B cell (primary cell): Measurements from ENCODE around the gene FGFR2. TPM values are rescaled to one million over a fixed set of nuclear protein-coding genes. Genes with fewer than 3 reads are reported as not detected.

Experiments
- ATAC-seq: fragments of 200-7000 bp; cut with Tn5 transposase; one replicate; pipeline ENCODE4 v1.10.0; 2021; ENCODE audit warnings: low read depth, mild to moderate bottlenecking, moderate number of reproducible peaks, moderate library complexity
- CTCF ChIA-PET: fragments of 350-600 bp; sonication (Branson Sonifier 250); formaldehyde crosslinking; loops from one replicate; lab custom pipeline; 2021; ENCODE audit warnings: antibody characterized with exemption, inconsistent platforms; lab: Charles Lee
- POLR2A ChIA-PET: fragments of 350-600 bp; sonication (Branson Sonifier 250); formaldehyde crosslinking; loops from one replicate; lab custom pipeline; 2021; ENCODE audit warnings: antibody characterized with exemption; lab: Charles Lee
- DNase-seq: peaks from one replicate; pipeline ENCODE4 v3.0.0; 2013
- H2AFZ ChIP-seq: 2 replicates; pipeline ENCODE4 v1.6.1; 2012; ENCODE audit warnings: mild to moderate bottlenecking, low read depth, low read length; ENCODE audit not compliant: insufficient read depth, poor library complexity, severe bottlenecking
- H3K27ac ChIP-seq, 2 donors: 1 replicate in 1 of 2; 2 replicates in 1 of 2; pipeline ENCODE4 v1.5.1; 2012 to 2013; ENCODE audit warnings: low read length in 2 of 2, mild to moderate bottlenecking in 2 of 2, moderate library complexity in 1 of 2
- H3K27me3 ChIP-seq, 4 experiments: fragments of 200-600 bp in 1 of 4; sonication (generic) in 1 of 4; replicated peaks in 1 of 4; 1 replicate in 2 of 4; 2 replicates in 2 of 4; pipeline versions ENCODE4 v1.6.1 to v1.7.0; 2013 to 2016; ENCODE audit warnings: low read length in 3 of 4, mild to moderate bottlenecking in 2 of 4, mixed read lengths in 1 of 4, moderate library complexity in 1 of 4; ENCODE audit not compliant: insufficient read depth in 4 of 4, control insufficient read depth in 3 of 4; ENCODE audit errors: control extremely low read depth in 1 of 4
- H3K36me3 ChIP-seq, 2 experiments: replicated peaks in 1 of 2; 1 replicate in 1 of 2; 2 replicates in 1 of 2; pipeline versions ENCODE4 v1.6.1 to v1.7.1; 2013; ENCODE audit warnings: low read length in 1 of 2; ENCODE audit not compliant: insufficient read depth in 2 of 2, control insufficient read depth in 1 of 2; ENCODE audit errors: control extremely low read depth in 1 of 2, extremely low read depth in 1 of 2
- H3K4me1 ChIP-seq, 2 donors: fragments of 200-600 bp in 1 of 2; sonication (generic) in 1 of 2; 1 replicate in 1 of 2; 2 replicates in 1 of 2; pipeline versions ENCODE4 v1.5.1 to v1.6.1; 2013 to 2017; ENCODE audit warnings: low read length in 2 of 2; ENCODE audit not compliant: control insufficient read depth in 2 of 2, insufficient read depth in 2 of 2
- H3K4me2 ChIP-seq: replicated peaks from 2 replicates; pipeline ENCODE3; 2012; ENCODE audit warnings: mild to moderate bottlenecking, low read depth, low read length; ENCODE audit not compliant: poor library complexity, severe bottlenecking
- H3K4me3 ChIP-seq, 5 experiments: fragments of 200-600 bp in 1 of 5; sonication (generic) in 1 of 5; 1 replicate in 3 of 5; 2 replicates in 2 of 5; pipeline versions ENCODE4 v1.5.1 to v1.7.0; 2011 to 2016; ENCODE audit warnings: low read length in 4 of 5, mild to moderate bottlenecking in 4 of 5, low read depth in 2 of 5, control low read depth in 1 of 5, moderate library complexity in 1 of 5; ENCODE audit not compliant: insufficient read depth in 1 of 5; ENCODE audit errors: control extremely low read depth in 1 of 5, extremely low read depth in 1 of 5
- H3K79me2 ChIP-seq: fragments of 200-600 bp; sonication (generic); one replicate; pipeline ENCODE4 v1.6.0; 2016; ENCODE audit warnings: low read length; ENCODE audit not compliant: control insufficient read depth, insufficient read depth
- H3K9ac ChIP-seq: fragments of 200-600 bp; sonication (generic); 2 replicates; pipeline ENCODE4 v1.6.1; 2017; ENCODE audit warnings: mild to moderate bottlenecking, low read length, moderate library complexity
- H3K9me3 ChIP-seq, 3 donors: one replicate each; pipeline versions ENCODE4 v1.6.1 to v1.7.1; 2013; ENCODE audit warnings: low read length in 2 of 3; ENCODE audit not compliant: control insufficient read depth in 2 of 3, insufficient read depth in 1 of 3; ENCODE audit errors: control extremely low read depth in 1 of 3
- H4K20me1 ChIP-seq: 2 replicates; pipeline ENCODE4 v1.6.0; 2012; ENCODE audit warnings: mild to moderate bottlenecking, low read length; ENCODE audit not compliant: insufficient read depth, control insufficient read depth, poor library complexity, severe bottlenecking
- H3K27ac Mint-ChIP-seq: one replicate; pipeline ENCODE4 v1.8.0; 2021; ENCODE audit warnings: mixed read lengths
- H3K27me3 Mint-ChIP-seq: one replicate; pipeline ENCODE4 v1.8.0; 2021; ENCODE audit warnings: mixed read lengths
- H3K4me1 Mint-ChIP-seq: one replicate; pipeline ENCODE4 v1.8.0; 2021; ENCODE audit warnings: mixed read lengths
- H3K4me3 Mint-ChIP-seq: one replicate; pipeline ENCODE4 v1.8.0; 2021; ENCODE audit warnings: mixed read lengths
- H3K9me3 Mint-ChIP-seq: one replicate; pipeline ENCODE4 v1.8.0; 2022; ENCODE audit warnings: mixed read lengths; ENCODE audit not compliant: insufficient read depth
- CTCF ChIP-seq: fragments of 200-600 bp; IDR thresholded peaks from one replicate; pipeline ENCODE4 v1.8.0; 2022; ENCODE audit warnings: antibody characterized with exemption, mild to moderate bottlenecking
- EZH2 ChIP-seq: IDR thresholded peaks from 2 replicates; pipeline ENCODE4 v1.6.1; 2012; ENCODE audit warnings: borderline replicate concordance, low read depth, mild to moderate bottlenecking, moderate library complexity, low read length; ENCODE audit not compliant: insufficient read depth, poor library complexity, severe bottlenecking
- WGBS: methylation state at CpG from one replicate; pipeline ENCODE4 v1.1.5; 2013; ENCODE audit warnings: missing lambda C conversion rate; ENCODE audit not compliant: insufficient coverage; 5-methylcytosine and 5-hydroxymethylcytosine counted together
- intact Hi-C: fragments of 100-400 bp; cut with micrococcal nuclease; formaldehyde crosslinking; loops from one replicate; pipeline ENCODE4 v1.10.0; 2022
- polyA plus RNA-seq: library from polyadenylated mRNA; depleted of rRNA; stranded (reverse); fragments of >200 nt; gene quantifications from 2 replicates; pipeline ENCODE4 v1.2.3, GENCODE V29; 2012
- total RNA-seq, 2 donors: library from RNA; stranded (reverse); fragments of 120-200 nt in 1 of 2; gene quantifications; 1 replicate in 1 of 2; 2 replicates in 1 of 2; pipeline versions ENCODE4 v1.2.3 to v1.2.4, GENCODE V29; 2013 to 2022

Gene FGFR2
- total and polyA plus RNA-seq, 2 donors (not counting 1 experiment from before 2014, with no cell fraction given) = not detected

GRCh38 chr10:121468726-121469125 is 129.5 kb downstream of the FGFR2 start:
- Histone ChIP-seq H3K27me3 (no peaks in the 10 kb centered on the region), H3K4me3 (no peak overlapping the region), H3K9me3 (peaks cover 0 to 3% (median 0%) of the 10 kb centered on the region in 3 donors), H3K27ac (no peak overlapping the region), H3K36me3 (no peaks in the 10 kb centered on the region), H4K20me1 (no peaks in the 10 kb centered on the region), H3K4me2 (no peak overlapping the region), H3K79me2 (no peaks in the 10 kb centered on the region), H3K9ac (no peak overlapping the region), H3K4me1 (no peaks in the 10 kb centered on the region), H2AFZ (no peak overlapping the region)
- ATAC-seq (no peak), DNase-seq (no peak)
- POLR2A ChIA-PET = no interaction called here
- no peak overlapping the region for H3K27ac Mint-ChIP-seq
- CTCF ChIA-PET = no interaction called here
- intact Hi-C loops = no loop called here
- no peaks in the 10 kb centered on the region for H3K4me1 Mint-ChIP-seq
- peaks cover 1% of the 10 kb centered on the region for H3K27me3 Mint-ChIP-seq
- TF ChIP-seq EZH2 = no peak
- no peak for TF ChIP-seq CTCF
- H3K9me3 Mint-ChIP-seq = no peaks in the 10 kb centered on the region
- WGBS = no CpG with 5 or more reads among the region's 8 CpGs
- H3K4me3 Mint-ChIP-seq = no peak overlapping the region

GRCh38 chr10:121466424-121466823 is 131.8 kb downstream of the FGFR2 start:
- H3K27ac ChIP-seq = no peak overlapping the region
- H3K4me3 Mint-ChIP-seq = no peak overlapping the region
- ChIA-PET CTCF (no interaction called here), POLR2A (no interaction called here)
- no peaks in the 10 kb centered on the region for H3K27me3 Mint-ChIP-seq
- H3K36me3 ChIP-seq = no peaks in the 10 kb centered on the region
- intact Hi-C loops = no loop called here
- TF ChIP-seq CTCF (no peak), EZH2 (no peak)
- H2AFZ ChIP-seq = no peak overlapping the region
- H3K9me3 ChIP-seq = peaks cover 0 to 3% (median 0%) of the 10 kb centered on the region in 3 donors
- DNase-seq (no peak), ATAC-seq (no peak)
- H4K20me1 ChIP-seq = no peaks in the 10 kb centered on the region
- H3K27me3 ChIP-seq = no peaks in the 10 kb centered on the region
- no peaks in the 10 kb centered on the region for H3K79me2 ChIP-seq
- H3K4me3 ChIP-seq = no peak overlapping the region
- no peak overlapping the region for H3K9ac ChIP-seq
- WGBS = 100% methylated on average over 1 of the region's 4 CpGs
- H3K4me1 ChIP-seq = no peaks in the 10 kb centered on the region
- H3K27ac Mint-ChIP-seq = no peak overlapping the region
- no peaks in the 10 kb centered on the region for H3K4me1 Mint-ChIP-seq
- no peak overlapping the region for H3K4me2 ChIP-seq
- no peaks in the 10 kb centered on the region for H3K9me3 Mint-ChIP-seq
